Activated CD4-positive, alpha-beta T cell treated with anti-CD3 and anti-CD28 coated beads, Interleukin-2, amount 50 U/mL, for 1 hour (primary cell): ENCODE measurements around the gene EFR3B.
A peak's percentile ranks its signal among the peaks of the same experiment; 100 is the strongest.
"Not testable (repeated sequence)": the region's sequence is repeated elsewhere in the genome, so short reads cannot be mapped to it uniquely, and the experiment has no call there.

Source experiments
- DNase-seq: peaks from one replicate; pipeline ENCODE4 v3.0.0-alpha.2; 2020

Gene EFR3B, protein sequence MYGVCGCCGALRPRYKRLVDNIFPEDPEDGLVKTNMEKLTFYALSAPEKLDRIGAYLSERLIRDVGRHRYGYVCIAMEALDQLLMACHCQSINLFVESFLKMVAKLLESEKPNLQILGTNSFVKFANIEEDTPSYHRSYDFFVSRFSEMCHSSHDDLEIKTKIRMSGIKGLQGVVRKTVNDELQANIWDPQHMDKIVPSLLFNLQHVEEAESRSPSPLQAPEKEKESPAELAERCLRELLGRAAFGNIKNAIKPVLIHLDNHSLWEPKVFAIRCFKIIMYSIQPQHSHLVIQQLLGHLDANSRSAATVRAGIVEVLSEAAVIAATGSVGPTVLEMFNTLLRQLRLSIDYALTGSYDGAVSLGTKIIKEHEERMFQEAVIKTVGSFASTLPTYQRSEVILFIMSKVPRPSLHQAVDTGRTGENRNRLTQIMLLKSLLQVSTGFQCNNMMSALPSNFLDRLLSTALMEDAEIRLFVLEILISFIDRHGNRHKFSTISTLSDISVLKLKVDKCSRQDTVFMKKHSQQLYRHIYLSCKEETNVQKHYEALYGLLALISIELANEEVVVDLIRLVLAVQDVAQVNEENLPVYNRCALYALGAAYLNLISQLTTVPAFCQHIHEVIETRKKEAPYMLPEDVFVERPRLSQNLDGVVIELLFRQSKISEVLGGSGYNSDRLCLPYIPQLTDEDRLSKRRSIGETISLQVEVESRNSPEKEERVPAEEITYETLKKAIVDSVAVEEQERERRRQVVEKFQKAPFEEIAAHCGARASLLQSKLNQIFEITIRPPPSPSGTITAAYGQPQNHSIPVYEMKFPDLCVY

DNA sequence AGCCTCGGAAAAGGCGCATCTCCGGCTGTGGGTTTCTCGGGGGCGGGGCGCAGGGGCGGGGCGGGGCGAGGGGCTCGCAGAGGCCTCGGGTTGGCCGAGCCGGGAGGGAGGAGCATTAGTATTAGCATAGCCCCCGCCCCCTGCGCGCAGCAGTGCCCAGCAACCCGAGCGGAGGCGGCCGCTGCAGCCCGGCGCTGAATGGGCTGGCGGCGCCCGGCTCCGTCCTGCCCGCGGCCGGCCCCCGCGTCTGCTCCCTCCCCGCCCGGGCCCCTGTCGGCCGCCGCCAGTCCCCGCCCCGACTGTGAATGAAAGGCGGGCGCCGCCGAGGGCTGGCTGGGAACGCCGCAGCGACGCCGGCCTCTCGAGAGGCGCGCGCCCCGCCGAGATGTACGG lies at the start of gene EFR3B:
TSS of gene EFR3B (plus strand) at position 149 of the 393 bp plus-strand sequence. CDS start at position 386, 237 bp downstream.
- DNase-seq = peak; percentile 89

DNA sequence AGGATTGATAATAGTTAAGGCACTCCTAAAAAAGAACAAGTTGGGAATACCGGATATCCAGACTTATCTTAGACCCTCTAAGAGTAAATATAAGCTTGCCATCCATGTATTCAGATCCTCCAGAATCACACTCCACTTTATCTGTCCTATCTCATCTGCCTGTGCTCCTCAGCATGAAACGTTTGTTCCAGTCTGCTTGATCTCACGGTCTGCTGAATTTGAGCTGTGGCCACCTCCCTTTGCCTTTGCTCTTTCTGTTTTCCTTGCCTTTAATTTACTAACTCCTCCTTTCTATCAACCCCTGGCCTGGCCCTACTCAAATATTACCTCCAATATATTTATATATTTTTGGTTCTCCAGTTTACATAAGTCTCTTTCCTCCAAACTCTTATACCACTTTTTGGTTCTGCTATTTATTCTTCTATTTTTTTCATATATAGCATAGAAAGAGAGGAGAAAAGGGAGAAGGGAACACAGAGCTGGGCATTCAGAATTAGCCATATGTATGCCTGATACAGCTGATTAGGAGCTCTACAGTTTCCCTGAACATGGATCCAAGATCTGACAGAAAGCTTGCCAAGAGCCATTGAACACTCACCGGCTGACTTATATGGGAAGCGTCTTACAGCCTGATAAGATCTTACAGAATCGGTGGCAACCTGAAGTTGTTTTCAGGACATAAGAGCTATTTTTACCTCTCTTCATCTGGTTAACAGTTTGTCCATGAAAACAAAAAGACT lies 48.3 kb upstream of the EFR3B start:
- no peak for DNase-seq

DNA sequence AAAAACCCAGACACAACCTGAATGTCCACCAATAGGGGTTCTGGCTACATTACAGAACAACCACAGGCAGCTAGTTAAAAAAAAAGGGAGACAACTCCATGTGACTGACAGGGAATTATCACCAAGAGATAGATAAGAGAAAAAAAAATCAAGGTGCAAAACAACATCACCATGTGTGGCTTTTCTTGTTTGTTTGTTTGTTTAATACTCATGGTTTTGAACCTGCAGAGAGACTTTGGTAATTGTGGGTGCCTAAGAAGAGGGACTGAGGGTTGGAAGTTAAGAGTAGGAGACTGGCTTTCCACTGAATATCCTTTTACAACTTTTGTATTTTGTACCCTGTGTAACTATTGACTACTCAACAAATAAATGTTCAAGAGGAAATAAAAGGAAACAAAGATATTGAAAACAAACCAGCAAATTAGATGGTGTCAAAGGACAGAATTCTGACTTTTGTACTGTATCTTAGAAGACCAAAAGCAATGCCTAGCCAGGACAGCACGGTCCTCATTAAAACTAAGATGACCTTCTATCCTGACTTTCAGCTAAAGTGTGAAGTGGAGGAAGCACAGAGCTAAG lies 47.6 kb upstream of the EFR3B start:
- no peak for DNase-seq

DNA sequence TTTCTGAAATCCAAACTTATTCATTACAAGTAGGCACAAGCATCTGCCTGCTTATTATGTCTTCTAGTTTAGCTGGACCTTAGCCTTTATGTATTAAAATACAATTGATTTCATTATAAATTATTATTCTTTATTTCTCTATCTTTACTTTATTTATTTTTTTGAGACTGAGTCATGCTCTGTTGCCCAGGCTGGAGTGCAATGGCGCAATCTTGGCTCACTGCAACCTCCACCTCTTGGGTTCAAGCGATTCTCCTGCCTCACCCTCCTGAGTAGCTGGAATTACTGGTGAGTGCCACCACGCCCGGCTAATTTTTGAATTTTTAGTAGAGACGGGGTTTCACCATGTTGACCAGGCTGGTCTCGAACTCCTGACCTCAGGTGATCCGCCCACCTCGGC lies 42.8 kb upstream of the EFR3B start:
- DNase-seq = not testable (repeated sequence)

DNA sequence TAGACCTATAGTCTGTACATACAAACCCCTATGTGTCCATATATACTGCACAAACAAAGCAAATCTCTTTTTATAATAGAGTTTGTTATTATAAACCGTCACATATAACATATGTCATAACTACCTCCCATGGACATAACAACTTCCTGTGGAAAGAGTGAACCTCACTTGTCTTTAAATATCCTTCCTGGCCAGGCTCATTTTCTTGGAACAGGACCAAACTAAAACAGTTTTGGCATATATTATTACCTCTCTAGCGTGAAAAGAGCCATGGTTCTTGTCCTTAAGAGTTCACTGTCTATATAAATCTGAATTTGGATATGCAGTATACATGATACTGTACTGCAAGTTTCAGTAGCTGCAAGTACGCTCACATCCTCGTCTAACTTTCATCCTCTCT lies 41.8 kb upstream of the EFR3B start:
- DNase-seq = no peak

DNA sequence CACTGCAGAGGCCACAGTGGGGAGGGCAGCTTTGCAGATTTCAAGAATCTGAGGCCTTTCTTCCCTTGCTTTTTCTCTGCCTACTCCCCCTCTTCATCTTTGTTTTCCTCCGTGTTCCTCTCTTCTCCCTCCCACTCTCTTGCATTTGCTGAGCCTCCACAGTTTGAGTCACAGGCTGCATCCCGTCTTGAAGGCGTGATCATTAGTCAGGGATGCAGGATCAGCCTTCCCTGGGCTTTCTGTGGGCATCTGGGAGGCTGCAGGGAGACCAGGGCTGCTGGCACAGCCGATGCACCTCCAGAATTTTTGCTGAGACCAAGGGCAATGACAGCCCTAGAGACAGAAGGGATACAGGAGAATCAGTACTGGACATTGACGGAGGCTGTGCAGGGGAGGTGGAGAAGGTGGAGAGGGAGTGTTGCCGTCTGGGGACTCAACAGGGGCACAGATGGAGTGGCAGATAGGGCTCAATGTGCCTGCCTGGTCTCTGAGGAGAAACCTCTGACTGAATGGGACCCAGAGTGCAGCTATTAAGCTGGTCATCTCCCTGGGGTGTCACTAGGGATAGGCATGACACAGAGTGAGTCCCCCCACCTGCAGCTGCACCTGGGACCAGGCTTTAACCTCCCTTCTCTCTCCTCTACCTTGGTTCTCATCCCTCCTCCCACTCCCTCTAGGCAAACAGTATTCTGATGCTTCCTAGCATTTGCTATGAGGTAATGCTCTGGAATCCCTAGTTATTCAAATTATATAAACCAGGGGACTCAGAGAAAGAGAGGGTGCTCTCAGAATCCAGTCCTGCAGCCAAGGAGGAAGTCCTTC lies 41.2 kb upstream of the EFR3B start:
- no peak for DNase-seq

DNA sequence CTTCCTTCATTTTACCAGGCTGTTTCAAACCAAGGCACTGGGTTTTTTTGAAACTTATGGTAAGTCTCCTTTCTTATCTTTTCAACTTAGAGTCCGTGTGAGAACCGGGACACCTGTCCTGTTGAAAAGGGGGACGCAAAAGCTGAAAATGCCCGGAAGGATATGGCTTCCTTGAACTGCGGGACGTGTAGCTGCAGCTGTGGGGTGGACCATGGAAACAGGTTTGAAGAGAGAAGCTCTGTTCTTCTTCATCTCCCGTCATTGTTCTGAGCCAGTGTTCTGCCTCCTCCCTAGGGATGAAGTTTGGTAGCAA lies 40.6 kb upstream of the EFR3B start:
- DNase-seq = no peak

DNA sequence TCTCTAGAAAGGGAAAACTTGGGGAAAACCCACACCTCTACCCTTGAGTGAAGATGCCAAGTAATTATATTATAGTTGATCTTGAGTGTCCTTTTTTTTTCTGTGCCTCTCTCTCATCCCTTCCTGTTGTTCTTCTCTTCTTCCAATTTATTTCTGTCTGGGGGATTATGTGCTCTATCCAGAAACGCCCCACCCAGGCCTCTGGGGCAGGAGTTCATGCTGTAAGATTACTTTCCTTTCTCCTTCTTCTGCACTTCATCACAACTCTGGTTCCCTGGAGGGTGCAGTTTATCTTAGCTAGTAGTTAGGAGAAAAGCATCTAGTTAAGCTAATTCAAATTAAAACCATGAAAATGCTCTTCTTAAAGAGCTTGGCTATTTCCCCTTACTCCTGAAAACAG lies 39.8 kb upstream of the EFR3B start:
- DNase-seq = no peak

DNA sequence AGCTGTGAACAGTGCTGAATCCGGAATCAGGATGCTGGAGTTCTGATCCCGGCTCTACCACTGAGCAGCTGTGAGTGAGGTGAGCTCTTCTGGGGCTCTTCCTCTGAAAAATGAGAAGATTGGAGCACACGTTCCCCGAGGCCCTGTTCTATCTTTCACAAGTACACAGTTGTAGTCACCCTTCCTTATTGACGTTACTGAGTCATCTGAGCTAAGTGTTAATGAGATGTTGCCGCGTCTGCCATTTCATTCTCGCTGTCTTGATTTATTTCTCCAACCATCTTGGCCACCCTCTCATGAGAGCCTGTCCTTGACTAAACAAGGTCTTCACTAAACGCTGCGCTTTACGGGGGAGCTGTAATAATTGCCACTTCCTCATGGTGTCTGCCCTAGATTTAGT lies 31.9 kb upstream of the EFR3B start:
- DNase-seq = no peak

DNA sequence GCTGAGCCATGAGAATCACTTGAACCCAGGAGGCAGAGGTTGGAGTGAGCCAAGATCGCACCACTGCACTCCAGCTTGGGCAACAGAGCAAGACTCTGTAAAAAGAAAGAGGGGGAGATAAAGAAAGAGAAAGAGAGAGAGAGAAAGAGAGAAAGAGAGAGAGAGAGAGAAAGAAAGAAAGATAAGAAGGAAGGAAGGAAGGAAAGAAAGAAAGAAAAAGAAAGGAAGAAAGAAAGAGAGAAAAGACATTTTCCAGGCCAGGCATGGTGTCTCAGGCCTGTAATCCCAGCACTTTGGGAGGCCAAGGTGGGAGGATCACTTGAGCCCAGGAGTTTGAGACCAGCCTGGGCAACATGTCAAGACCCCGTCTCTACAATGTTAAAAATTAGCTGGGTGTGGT lies 30.5 kb upstream of the EFR3B start:
- not testable (repeated sequence) for DNase-seq

DNA sequence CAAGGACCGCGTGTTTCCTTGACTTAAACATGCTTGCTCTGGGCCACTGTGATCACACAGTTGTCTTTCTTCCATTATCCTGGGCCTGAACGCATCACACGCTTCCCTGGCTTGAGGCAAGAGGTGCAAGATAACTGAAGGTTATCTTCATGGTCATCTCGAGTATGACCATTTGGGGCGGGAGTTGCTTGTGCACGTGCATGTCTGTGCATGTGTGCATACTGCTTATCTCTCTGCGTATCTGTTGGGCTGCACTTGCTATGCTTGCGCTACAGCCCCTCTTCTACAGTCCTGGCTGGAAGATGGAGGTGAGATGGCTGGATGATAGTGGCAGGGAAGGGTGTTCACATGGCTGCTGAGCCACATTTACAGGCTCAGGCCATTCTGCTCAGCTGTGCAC lies 27.2 kb upstream of the EFR3B start:
- no peak for DNase-seq

DNA sequence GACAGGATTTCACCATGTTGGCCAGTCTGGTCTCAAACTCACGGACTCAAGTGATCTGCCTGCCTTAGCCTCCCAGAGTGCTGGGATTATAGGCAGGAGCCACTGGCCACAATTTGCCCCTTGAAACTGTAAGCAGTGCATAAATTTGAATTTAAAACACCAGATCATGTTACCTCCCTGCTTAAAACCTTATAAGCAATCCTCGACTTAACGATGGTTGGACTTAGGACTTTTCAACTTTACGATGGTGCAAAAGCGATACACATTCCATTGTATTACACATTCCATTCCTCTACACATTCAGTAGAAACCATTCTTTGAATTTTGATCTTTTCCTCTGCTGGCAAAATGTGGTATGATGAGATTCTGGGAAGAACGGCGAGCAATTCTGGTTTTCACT lies 23.2 kb upstream of the EFR3B start:
- no peak for DNase-seq

DNA sequence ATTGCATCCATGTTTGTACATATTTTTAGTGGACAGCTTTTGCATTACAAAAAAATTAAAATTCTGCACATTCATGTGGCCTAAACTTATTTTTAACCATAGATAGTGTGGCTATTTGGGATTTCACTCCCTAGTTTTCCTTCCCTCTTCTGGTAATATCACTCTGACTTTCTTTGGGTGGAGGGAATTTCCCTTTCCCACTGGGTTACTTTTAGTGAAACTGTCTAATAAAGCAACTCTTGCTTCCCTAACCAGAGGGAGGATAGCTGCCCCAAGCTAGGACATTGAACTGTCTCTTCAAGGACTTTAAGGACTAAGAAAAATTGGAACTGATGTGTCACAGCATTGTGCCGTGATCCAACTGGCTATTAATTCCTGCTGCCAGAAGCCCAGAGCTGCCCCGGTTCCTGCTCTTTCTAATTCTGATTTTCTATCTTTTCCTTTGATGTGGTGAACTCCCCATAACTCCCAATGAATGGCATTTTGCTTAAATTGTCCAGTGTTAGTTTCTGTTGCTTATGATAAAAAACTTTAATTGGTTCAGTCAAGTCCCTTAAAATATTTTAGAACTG lies 20.0 kb upstream of the EFR3B start:
- no peak for DNase-seq

DNA sequence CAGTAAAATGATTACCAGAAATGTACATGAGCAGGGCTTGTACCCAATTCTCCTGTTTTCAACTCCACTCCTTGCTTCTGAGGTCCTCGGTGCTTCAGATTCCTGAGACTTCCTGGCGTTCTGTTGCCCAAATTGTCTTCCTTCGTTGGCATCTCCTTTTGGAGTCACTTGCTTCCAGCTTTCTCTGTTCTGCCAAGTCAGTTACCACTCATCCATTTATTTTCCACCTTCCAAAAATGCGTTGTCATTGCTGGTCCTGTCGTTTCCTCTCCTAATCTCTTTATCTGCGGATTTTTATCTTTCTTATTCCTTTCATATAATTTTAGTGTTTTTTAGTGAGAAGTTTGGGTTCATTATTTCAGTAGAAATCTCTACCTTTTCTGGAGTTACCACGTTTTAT lies 18.5 kb upstream of the EFR3B start:
- no peak for DNase-seq

DNA sequence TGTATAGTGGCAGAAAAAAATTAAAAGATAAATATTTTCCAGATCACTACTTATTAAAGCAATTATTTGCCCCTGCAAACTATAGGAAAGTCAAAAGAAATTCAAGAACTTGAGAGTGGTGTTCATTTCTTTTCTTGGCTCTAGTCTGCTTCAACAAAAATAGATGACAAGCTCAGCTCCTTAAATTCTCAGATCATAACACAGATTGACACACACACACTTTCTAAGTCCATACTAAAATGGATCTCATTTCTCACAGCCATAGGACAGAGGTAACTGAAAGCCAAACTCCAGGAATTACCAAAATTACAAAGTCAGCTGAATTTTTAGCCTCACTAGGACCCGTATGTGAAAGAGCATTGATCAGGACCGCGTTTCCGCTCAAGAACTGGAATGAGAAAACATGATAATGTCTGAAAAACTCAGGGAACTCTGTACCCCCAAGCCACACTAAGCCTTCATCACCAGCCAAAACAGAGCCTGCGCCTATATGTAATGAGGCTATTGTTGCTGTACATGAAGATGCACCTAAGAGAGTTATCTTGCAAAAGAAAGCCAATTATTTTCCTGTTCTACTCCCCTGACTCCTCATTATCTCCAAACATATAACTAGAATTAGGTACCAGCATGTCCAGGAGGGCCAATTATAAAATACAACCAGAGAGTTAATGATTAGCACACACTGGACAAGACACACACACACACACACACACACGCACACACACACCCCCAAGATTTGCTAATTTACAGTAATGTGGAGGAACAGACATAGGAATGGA lies 16.5 kb upstream of the EFR3B start:
- DNase-seq = no peak

DNA sequence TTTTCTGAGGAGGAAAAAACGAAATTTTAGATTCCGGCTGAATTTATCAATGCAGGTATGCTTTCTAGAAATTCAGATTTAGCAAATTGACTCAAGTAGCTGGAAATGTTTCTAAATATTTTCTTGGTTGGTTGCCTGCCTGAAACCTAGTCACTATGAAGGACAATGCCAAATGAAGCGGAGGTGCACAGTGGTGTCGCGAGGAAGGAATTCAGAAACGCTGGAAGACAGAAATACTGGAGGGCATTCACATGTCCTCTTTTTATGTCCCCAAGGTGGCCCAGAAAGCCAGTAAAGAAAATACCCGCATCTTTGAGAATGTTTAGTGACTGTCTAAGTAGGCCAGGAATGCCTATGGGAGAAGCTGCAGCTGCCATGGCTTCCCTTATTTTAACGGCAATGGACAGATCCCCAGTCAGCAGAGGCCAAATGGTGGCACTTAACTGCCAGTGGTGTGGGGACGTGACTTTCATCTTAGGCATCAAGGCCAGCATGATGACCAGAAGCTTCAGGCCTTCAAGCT lies 15.8 kb upstream of the EFR3B start:
- no peak for DNase-seq

DNA sequence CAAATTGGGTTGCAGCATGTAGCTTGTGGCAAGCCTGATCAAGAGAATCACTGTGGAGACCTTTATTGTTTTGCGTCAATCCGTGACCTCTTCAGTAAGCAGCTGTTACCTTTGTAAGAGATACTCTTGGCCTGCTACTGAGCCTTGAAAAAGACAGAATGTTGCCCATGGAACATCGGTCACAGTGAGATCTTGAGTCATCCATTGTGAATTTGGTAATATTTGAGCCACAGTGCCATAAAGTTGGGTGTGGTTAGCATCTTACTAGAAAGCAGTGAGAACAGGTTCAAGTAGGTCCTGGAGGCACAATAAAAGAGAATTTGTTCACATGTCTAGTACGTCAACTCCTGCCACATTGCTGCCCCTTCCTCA lies 12.7 kb upstream of the EFR3B start:
- DNase-seq = no peak

DNA sequence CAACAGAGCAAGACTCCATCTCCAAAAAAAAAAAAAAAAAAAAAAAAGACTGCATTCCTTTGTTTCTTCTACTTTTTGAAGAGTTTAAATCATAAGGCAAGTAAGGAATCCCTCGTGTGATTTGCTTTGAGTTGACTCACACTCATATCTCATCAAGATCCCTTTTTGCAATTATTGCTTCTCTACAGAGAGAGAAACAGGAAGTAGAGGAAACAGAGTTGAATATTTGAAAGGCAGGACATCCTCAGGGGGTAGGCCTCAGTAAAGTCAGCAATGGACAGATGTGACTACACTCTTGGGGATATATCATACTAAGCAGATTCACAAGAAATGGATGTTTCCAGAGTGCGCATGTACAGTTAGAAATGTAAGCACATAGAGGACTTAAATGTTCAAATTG lies 11.2 kb upstream of the EFR3B start:
- no peak for DNase-seq

DNA sequence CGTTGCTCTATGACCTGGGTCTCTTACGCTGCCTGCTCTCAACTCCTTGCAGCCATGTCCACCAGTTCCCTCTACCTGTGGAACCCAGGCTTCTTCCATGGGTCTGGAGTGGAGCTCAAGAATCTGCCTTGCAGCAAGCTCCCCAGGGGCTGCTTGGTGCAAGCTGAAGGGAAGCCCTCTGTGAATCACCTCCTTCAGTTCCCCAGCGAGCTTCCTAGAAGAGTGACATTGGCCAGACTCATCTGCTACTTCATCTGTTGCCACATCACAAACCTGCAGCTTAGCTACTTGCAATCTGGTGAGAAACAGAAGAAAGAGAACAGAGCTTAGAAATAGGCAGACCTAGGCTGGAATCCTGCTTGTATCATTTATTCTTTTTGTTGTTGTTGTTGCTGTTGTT lies 9.8 kb upstream of the EFR3B start:
- no peak for DNase-seq

DNA sequence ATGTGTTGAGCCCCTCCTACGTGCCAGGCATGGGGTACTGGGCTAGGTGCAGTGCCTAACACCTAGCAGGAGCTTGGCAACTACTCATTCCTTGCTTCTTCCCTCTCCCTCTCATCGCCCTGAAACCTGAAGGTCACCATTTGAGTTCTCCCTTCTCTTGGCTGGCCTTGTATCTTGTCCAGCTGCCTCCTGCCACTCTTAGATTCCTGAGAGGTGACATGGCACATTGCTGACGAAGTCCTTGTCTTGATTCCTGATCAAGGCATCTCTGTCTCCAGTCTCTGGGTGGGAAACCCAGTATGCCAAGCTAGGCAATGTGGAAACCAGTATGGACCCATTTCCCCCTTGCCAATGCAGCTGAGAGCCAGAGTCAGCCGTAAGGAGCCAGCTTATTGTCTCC lies 9.0 kb upstream of the EFR3B start:
- DNase-seq = no peak

DNA sequence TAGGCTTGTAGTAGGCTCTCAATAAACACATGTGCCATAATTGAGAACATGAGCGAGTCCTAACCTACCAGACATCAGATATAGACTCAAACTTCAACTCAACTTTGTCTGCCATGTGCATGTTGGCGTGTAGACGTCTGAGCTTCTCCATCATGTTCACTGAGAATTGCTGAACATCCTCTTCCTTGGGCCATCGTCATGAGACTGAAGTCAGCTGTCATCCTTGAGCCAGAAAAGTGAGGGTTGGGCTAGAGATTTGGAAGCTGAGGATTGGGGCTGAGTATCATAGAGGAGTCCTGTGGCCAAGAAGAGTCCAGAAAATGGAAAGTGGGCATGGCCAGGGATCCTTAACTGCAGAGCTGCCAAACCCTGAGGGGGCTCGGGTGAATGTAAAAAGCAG lies 7.8 kb upstream of the EFR3B start:
- DNase-seq = no peak
